Measurements from ENCODE around the gene S100A8. TPM values are rescaled to one million over a fixed set of nuclear protein-coding genes. Genes with fewer than 3 reads are reported as not detected.
"Not testable (repeated sequence)": the region's sequence is repeated elsewhere in the genome, so short reads cannot be mapped to it uniquely, and the experiment has no call there.

S100A8 gene
- total RNA-seq, result 79.9 TPM
- long read RNA-seq, transcript S100A8-202 (3 exons, 523 nt), result major isoform, 5 of 7 reads
- long read RNA-seq, partial matches to known transcripts, result 0 of 7 reads
- long read RNA-seq, other reads (novel, unspliced or antisense), result 0 of 7 reads

GRCh38 chr1:153390938-153391710, at the start of gene S100A8:
Gene S100A8, minus strand, starts transcription at chr1:153391073. Its CDS starts 538 bp downstream, at chr1:153390535.
- ATAC-seq, result peak; percentile 78
- intact Hi-C loops (cut with DNase I), result no loop called here
- peak; percentile 93 for DNase-seq (ENCODE audit: missing footprints)

DNA sequence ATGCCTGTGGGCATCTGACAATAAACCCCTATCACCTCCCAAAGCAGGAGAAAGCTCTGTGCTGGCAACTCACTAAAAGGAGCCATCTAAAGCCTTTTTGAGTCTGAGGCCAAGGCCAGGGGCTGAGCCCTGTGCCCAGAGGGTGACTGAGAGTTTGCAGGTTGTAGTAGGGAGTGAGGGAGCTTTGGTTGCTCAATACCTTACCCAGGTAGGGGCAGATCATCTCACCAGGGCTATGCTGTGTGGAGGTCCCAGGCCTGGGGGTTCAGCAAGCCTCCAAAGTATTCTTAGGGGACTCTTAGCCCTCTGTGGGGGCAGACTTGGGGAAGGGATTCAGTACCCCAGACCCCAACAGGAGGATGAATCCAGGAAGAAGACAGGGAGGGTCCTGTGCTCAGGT, 48.4 kb upstream of the S100A8 start:
- intact Hi-C loops (cut with DNase I), result no loop called here
- DNase-seq (ENCODE audit: missing footprints), result no peak
- ATAC-seq, result no peak

GRCh38 chr1:153438599-153438998, 47.7 kb upstream of the S100A8 start:
- DNase-seq (ENCODE audit: missing footprints), result no peak
- intact Hi-C loops (cut with DNase I), result no loop called here

DNA sequence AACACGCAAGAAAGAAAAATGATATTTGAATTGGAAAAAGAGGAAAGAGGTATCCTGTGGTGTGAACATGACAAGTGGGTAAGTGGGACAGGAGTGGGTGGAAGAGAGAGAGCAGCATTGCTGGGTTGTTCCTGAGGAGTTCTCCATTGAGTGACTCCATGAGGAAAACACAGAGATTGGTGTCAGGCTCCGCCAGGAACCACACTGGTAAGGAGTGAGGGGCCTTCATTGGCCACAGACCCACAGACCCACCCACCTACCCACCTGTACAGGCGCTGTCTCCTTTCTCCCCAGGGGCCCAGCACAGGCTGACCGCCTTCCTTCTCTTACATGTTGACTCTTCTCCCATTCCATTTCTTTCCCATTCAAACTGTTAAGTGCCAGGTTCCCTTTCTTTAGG, 46.4 kb upstream of the S100A8 start:
- DNase-seq (ENCODE audit: missing footprints) (no peak), ATAC-seq (no peak)
- intact Hi-C loops (cut with DNase I), result no loop called here

More at GRCh38 chr1:153438599-153438998, 47.7 kb upstream of the S100A8 start:
- ATAC-seq, result no peak

GRCh38 chr1:153434746-153435455, 44.0 kb upstream of the S100A8 start:
- intact Hi-C loops (cut with DNase I), result no loop called here
- no peak for DNase-seq (ENCODE audit: missing footprints)
- ATAC-seq, result no peak

- intact Hi-C loops (cut with DNase I), result no loop called here
- ATAC-seq (no peak), DNase-seq (ENCODE audit: missing footprints) (no peak)
Observed at GRCh38 chr1:153432874-153433681, 42.2 kb upstream of the S100A8 start.

DNA sequence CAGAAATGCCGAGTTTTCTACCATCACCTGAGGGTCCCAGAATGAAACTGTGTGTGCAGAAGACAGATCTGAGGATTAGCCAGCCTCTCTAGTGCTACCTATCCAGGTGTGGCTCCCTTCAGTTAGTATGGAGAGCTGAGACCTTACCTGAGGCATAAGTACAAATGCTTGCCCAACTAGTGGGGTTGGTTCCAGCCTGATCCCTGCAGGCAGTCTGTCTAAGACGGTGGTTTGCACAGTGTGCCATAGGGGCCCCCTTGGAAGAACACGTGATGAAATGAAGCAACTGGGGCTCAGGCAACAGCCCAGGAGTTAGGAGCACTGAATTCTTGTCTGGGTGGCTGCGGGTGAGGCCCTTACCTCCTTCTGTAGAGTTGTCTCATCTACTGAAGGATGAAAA, 41.1 kb upstream of the S100A8 start:
- intact Hi-C loops (cut with DNase I), result no loop called here
- DNase-seq (ENCODE audit: missing footprints) (no peak), ATAC-seq (no peak)

- DNase-seq (ENCODE audit: missing footprints), result no peak
- intact Hi-C loops (cut with DNase I), result no loop called here
- no peak for ATAC-seq
Observed at GRCh38 chr1:153431427-153431826, 40.6 kb upstream of the S100A8 start.

DNA sequence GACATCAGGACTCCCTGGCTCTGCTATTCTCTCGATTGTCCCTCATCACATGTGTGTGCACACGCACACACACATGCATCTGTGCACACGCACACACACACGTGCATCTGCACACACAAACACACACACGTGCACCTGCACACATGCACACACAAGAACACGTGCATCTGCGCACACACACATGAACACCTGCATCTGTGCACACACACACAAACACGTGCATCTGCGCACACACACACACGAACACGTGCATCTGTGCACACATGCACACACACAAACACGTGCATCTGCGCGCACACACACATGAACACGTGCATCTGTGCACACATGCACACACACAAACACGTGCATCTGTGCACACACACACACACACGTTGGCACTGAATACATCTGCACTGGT, 40.1 kb upstream of the S100A8 start:
- intact Hi-C loops (cut with DNase I), result no loop called here
- ATAC-seq (no peak), DNase-seq (ENCODE audit: missing footprints) (no peak)

DNA sequence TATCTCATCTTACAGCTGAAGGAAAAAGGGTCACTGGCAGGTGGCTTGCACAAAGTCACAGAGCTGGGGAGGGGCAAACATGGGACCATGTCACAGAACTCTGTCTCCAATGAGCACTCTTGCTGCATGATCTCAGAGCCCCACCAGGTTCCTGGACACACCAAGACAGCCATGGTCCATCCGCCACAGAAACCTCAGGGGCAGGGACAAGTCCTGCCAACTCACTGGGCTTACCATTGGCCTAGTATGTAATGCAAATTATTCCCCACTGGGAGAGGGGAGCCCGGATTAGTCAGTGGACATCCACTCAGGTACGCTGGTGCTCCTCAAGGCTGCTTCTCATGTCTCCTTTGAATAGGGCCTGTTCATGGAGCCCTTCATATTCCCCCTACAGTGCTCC, 39.7 kb upstream of the S100A8 start:
- no peak for ATAC-seq
- intact Hi-C loops (cut with DNase I), result no loop called here

DNA sequence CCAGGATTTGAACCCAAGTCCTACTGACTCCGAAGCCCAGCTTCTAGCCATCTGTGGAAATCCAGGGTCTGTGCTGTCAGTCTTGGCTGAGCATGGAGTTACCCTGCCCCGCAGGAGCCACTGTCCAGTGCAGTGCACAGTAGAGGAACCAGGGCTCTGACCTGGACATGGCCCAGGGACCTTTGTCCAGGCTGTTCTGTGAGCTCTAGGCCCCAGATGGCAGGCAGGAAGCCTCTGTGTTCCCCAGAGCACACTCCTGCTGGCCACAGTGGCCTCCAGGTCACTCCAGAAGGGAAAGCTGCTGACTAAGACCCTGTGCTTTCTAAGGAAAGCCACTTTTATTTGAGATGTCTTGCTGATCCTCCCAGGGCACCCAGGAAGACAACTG, 39.3 kb upstream of the S100A8 start:
- no peak for DNase-seq (ENCODE audit: missing footprints)
- intact Hi-C loops (cut with DNase I), result no loop called here
- no peak for ATAC-seq

More for the DNA sequence above, 39.7 kb upstream of the S100A8 start:
- DNase-seq (ENCODE audit: missing footprints), result no peak

DNA sequence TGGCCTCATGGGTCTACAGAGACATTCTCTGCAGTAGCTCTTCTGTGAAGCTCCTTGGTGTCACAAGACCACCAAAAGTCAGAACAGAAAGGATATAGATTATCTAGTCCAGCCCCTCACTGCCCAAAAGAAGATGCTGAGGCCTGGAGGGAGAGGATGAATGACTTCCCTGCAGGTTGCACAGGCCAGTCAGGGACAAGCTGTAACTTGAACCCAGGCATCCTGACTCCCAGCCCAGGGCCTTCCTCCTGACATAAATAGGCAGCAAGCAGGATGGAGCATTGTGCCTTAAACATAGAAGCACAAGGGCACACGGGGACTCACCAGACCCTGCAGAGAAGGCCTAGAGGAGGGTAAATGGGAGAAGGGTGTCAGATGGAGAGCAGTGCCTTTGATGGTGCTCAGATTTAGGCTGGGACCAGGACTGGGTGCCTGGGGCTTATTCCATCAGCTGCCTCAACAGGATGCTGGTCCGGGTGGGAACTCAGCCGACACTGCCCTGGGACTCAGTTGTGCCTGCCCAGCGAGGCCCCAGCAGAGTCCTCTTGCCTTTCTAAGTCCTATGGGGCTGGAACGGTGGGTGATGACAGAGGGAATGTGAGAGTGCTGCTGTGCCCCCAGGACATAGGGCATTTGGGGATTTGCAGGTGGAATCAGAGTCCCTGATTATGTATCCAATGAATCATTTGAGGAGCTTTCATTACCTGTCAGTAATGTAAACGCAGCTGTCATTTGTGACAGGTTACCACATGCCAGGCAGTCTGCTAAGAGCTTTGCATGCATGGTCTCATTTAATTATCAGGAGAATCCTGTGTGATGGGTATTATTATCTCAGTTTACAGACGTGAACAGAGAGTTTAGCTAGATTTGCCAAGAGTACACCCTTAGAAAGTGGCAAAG, 38.6 kb upstream of the S100A8 start:
- DNase-seq (ENCODE audit: missing footprints), result no peak

DNA sequence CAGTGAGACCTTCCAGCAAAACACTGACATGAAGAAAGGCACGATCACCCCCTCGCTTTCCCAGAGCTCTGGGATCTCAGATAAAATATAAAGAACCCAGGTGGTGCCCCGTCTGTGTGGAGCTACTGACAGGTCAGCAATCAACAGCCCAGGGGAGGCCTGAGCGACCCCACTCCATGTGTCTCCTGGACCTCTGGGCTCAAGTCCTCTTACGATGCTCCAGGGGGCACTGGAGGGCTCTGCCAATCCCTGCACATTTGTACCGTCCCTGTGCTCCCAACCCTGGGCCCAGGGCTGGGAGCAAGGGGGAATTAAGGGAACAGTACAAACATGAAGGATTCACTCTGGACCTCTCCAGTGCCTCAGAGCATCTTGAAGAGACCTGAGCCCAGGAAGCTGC, 37.9 kb upstream of the S100A8 start:
- intact Hi-C loops (cut with DNase I), result no loop called here
- ATAC-seq (no peak), DNase-seq (ENCODE audit: missing footprints) (no peak)

More for the DNA sequence above, 38.6 kb upstream of the S100A8 start:
- ATAC-seq, result no peak
- intact Hi-C loops (cut with DNase I), result no loop called here

DNA sequence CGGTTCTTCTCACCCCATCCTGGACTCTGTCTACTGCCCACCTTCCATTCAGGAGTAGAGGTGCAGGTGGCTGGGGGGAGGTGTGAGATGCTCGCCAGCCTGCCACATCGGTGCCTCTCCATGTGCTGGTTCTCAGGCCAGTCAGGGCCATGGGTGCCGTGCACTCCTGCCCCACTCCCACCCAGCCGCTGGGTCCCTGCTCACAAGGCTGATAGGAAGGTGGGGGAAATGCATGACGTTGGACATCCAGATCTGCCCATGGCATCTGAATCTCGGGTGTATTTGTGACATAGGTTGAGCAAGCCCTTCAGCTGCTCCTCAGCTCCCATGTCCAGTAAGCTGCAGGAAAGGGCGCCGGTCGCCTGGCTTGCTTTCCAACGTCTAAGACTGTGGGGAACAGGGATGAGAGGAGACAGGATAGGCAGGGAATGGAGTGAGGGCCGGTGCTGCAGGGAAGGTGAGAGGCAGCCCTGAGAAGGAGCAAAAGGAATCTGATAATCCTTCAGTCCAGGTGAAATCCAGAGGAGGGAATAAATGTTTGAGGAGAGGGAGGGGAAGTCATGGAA, 37.3 kb upstream of the S100A8 start:
- no peak for ATAC-seq
- intact Hi-C loops (cut with DNase I), result no loop called here
- DNase-seq (ENCODE audit: missing footprints), result no peak

DNA sequence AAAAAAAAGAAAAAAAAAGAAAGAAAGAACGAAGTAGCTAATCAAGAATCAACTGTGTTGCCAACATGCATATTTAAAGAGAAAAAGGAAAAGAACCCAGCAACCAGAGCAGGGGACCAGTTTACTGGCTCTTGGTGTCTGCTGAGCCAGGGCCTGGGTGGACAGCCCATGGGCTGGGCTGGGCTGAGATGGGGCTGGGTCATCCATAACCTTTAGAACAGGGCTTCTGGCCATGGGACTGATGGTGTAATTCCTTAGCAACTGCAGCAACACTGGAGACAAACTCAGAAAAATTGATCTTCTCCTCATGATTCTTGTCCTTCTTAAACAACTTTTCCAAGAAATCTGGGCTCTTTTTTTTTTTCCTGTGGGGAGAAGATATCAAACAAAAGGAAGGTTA, 35.9 kb upstream of the S100A8 start:
- DNase-seq (ENCODE audit: missing footprints), result no peak
- no peak for ATAC-seq
- intact Hi-C loops (cut with DNase I), result no loop called here

GRCh38 chr1:153422450-153423068, 31.7 kb upstream of the S100A8 start:
- peak; percentile 75 for DNase-seq (ENCODE audit: missing footprints)
- intact Hi-C loops (cut with DNase I), result no loop called here
- ATAC-seq, result peak; percentile 50

GRCh38 chr1:153420306-153420705, 29.4 kb upstream of the S100A8 start:
- intact Hi-C loops (cut with DNase I), result no loop called here
- ATAC-seq (no peak), DNase-seq (ENCODE audit: missing footprints) (no peak)

GRCh38 chr1:153419436-153419793, 28.5 kb upstream of the S100A8 start:
- DNase-seq (ENCODE audit: missing footprints); intact Hi-C loops (cut with DNase I); ATAC-seq: not testable (repeated sequence)
